ENCODE data around the gene FFAR3.

Gene FFAR3

GRCh38 chr19:35404879-35405622 is 46.8 kb downstream of the FFAR3 start:
- peak in 1 of 2 experiments; percentile 15 for DNase-seq

DNA sequence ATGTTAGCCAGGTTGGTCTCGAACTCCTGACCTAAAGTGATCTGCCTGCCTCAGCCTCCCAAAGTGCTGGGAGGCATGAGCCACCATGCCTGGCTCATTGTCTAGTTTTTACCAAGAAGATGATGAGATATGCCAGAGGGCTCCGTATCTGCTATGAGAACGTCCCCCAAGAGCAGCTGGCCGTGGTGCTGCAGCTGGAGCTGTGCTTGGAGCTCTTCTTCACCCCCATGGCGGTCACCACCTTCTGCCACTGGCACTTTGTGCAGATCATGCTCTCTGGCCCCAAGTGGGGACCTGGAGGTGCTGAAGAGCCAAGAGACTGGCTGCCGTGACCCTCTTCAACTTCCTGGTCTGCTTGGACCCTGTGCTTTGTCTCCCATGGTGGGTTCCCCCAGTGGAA is 49.4 kb downstream of the FFAR3 start:
- no peak for DNase-seq

GRCh38 chr19:35408284-35409171 is 50.3 kb downstream of the FFAR3 start:
- DNase-seq: no peak

DNA sequence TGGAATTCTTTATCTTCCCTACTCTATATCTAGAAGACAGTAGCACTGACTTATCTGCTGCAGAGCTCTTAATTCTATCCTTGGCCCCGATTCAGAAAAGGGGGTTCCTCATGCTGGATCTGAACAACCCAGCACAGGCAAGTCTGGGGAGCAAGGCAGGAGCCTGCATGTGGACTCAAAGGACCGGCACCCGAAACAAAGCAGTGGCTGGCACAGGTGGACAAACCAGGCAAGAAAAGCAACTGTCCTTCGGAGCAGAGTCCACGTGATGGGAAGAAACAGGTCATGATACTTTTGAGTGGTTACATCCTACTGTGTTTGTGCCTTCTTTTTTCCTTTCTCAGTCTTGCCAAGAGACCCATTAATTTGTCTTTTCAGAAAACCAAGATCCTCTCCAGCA is 50.9 kb downstream of the FFAR3 start:
- DNase-seq: no peak
